ENCODE results near the gene RNF212B. TPM values are rescaled to one million over a fixed set of nuclear protein-coding genes. Genes with fewer than 3 reads are reported as not detected.

The RNF212B gene
- total and polyA plus RNA-seq, 2 of the 13 experiments (the other 11 are each of a cell fraction or from before 2014, with no cell fraction given): 0.05 TPM; not detected in 1

DNA sequence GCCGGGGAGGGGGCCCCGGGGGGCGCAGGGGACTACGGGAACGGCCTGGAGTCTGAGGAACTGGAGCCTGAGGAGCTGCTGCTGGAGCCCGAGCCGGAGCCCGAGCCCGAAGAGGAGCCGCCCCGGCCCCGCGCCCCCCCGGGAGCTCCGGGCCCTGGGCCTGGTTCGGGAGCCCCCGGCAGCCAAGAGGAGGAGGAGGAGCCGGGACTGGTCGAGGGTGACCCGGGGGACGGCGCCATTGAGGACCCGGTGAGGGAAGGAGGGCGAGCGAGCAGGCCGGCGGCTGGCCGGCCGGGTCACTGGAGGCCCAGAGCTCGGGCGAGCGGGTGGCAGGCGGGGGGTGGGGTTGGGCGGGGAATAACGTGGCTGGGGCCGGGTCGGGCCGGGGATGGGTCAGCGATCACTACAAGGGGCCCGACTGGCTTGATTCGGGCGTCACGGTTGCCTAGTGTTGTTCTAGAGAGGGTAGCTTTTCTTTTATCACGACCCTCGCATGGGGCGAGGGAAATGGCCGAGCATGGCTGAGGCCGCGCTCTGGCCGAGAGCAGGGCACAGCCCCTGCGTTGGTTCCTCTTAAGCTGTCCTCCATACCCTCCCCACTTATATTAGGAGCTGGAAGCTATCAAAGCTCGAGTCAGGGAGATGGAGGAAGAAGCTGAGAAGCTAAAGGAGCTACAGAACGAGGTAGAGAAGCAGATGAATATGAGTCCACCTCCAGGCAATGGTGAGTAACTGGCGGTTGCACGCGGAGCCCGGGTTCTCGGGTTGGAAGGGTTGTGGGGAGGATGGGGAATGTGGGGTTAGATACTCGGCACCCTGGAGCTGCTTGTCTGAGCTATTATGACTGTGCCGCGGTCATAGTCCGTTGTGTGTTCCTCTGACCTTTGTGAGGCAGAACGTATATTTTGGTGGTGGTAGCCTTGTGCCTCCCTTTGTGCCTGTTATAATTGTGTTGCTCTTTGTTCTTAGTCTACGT lies 84.1 kb downstream of the RNF212B start (continued):
- TF ChIP-seq MIXL1 (CRISPR knock-in tag; IDR thresholded peaks at IDR 0.05): no peak; the same call in 1 of the 2 replicates
- TF ChIP-seq, protein P1, sequence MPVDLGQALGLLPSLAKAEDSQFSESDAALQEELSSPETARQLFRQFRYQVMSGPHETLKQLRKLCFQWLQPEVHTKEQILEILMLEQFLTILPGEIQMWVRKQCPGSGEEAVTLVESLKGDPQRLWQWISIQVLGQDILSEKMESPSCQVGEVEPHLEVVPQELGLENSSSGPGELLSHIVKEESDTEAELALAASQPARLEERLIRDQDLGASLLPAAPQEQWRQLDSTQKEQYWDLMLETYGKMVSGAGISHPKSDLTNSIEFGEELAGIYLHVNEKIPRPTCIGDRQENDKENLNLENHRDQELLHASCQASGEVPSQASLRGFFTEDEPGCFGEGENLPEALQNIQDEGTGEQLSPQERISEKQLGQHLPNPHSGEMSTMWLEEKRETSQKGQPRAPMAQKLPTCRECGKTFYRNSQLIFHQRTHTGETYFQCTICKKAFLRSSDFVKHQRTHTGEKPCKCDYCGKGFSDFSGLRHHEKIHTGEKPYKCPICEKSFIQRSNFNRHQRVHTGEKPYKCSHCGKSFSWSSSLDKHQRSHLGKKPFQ (CRISPR knock-in tag; IDR thresholded peaks at IDR 0.05; ENCODE audit: insufficient replicate concordance): peak; percentile 84
- TF ChIP-seq ZNF207 (IDR thresholded peaks at IDR 0.05; ENCODE audit: borderline replicate concordance): no peak
- TF ChIP-seq, protein P2, sequence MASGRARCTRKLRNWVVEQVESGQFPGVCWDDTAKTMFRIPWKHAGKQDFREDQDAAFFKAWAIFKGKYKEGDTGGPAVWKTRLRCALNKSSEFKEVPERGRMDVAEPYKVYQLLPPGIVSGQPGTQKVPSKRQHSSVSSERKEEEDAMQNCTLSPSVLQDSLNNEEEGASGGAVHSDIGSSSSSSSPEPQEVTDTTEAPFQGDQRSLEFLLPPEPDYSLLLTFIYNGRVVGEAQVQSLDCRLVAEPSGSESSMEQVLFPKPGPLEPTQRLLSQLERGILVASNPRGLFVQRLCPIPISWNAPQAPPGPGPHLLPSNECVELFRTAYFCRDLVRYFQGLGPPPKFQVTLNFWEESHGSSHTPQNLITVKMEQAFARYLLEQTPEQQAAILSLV (CRISPR knock-in tag; IDR thresholded peaks at IDR 0.05; ENCODE audit: borderline replicate concordance): no peak
- TF ChIP-seq ZNF792 (CRISPR knock-in tag; IDR thresholded peaks at IDR 0.05): peak; percentile 48; the same call in 1 of the 2 replicates
- TF ChIP-seq RXRB (CRISPR knock-in tag; IDR thresholded peaks at IDR 0.05; ENCODE audit: borderline replicate concordance): no peak
- TF ChIP-seq, protein P3, sequence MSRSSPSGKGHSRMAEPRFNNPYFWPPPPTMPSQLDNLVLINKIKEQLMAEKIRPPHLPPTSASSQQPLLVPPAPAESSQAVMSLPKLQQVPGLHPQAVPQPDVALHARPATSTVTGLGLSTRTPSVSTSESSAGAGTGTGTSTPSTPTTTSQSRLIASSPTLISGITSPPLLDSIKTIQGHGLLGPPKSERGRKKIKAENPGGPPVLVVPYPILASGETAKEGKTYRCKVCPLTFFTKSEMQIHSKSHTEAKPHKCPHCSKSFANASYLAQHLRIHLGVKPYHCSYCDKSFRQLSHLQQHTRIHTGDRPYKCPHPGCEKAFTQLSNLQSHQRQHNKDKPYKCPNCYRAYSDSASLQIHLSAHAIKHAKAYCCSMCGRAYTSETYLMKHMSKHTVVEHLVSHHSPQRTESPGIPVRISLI (CRISPR knock-in tag; IDR thresholded peaks at IDR 0.05; ENCODE audit: borderline replicate concordance): no peak
- no peak for TF ChIP-seq CCDC6 (CRISPR knock-in tag; IDR thresholded peaks at IDR 0.05)
- TF ChIP-seq, protein P4, sequence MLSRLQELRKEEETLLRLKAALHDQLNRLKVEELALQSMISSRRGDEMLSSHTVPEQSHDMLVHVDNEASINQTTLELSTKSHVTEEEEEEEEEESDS (CRISPR knock-in tag; IDR thresholded peaks at IDR 0.05; ENCODE audit: borderline replicate concordance): peak; percentile 90
- TF ChIP-seq KAT7 (CRISPR knock-in tag; IDR thresholded peaks at IDR 0.05; ENCODE audit: borderline replicate concordance): peak; percentile 99
- TF ChIP-seq MXD4 (CRISPR knock-in tag; IDR thresholded peaks at IDR 0.05): peak; percentile 68; the same call in 1 of the 2 replicates
- no peak for TF ChIP-seq ZNF782 (CRISPR knock-in tag; IDR thresholded peaks at IDR 0.05; ENCODE audit: borderline replicate concordance)
- TF ChIP-seq, protein P5, sequence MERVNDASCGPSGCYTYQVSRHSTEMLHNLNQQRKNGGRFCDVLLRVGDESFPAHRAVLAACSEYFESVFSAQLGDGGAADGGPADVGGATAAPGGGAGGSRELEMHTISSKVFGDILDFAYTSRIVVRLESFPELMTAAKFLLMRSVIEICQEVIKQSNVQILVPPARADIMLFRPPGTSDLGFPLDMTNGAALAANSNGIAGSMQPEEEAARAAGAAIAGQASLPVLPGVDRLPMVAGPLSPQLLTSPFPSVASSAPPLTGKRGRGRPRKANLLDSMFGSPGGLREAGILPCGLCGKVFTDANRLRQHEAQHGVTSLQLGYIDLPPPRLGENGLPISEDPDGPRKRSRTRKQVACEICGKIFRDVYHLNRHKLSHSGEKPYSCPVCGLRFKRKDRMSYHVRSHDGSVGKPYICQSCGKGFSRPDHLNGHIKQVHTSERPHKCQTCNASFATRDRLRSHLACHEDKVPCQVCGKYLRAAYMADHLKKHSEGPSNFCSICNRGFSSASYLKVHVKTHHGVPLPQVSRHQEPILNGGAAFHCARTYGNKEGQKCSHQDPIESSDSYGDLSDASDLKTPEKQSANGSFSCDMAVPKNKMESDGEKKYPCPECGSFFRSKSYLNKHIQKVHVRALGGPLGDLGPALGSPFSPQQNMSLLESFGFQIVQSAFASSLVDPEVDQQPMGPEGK (CRISPR knock-in tag; IDR thresholded peaks at IDR 0.05): peak; percentile 80
- TF ChIP-seq TARDBP (CRISPR knock-in tag; IDR thresholded peaks at IDR 0.05): 0 out of 2 replicates have a peak, but pooled peaks have one; percentile 17
- peak; percentile 69; the same call in 1 of the 2 replicates for TF ChIP-seq ZNF563 (CRISPR knock-in tag; IDR thresholded peaks at IDR 0.05)
- TF ChIP-seq, protein P6, sequence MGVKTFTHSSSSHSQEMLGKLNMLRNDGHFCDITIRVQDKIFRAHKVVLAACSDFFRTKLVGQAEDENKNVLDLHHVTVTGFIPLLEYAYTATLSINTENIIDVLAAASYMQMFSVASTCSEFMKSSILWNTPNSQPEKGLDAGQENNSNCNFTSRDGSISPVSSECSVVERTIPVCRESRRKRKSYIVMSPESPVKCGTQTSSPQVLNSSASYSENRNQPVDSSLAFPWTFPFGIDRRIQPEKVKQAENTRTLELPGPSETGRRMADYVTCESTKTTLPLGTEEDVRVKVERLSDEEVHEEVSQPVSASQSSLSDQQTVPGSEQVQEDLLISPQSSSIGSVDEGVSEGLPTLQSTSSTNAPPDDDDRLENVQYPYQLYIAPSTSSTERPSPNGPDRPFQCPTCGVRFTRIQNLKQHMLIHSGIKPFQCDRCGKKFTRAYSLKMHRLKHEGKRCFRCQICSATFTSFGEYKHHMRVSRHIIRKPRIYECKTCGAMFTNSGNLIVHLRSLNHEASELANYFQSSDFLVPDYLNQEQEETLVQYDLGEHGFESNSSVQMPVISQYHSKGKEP (CRISPR knock-in tag; IDR thresholded peaks at IDR 0.05): no peak
- TF ChIP-seq ZBTB42 (CRISPR knock-in tag; IDR thresholded peaks at IDR 0.05): peak; percentile 15; the same call in 1 of the 2 replicates
- peak; percentile 90 for TF ChIP-seq ZNF263 (CRISPR knock-in tag; IDR thresholded peaks at IDR 0.05)
- TF ChIP-seq ZNF230 (CRISPR knock-in tag; IDR thresholded peaks at IDR 0.05): peak; percentile 83; the same call in 1 of the 2 replicates

Data from HepG2 (cell line).